ENCODE data around the gene MAP10. TPM values are rescaled to one million over a fixed set of nuclear protein-coding genes. Genes with fewer than 3 reads are reported as not detected.

The MAP10 gene
- 1 to 10 TPM; 1.9 to 2.8 TPM for total RNA-seq

- Mint-ChIP-seq H3K36me3 (peaks cover 6% of the 10 kb centered on the region), H3K4me3 (peak within 1 kb of the TSS; percentile 75), H3K4me1 (ENCODE audit: low read depth in 2 of 2) (peaks cover 20 to 21% of the 10 kb centered on the region in 2 donors), H3K27ac (peak within 1 kb of the TSS; percentile 83 to 91), H3K27me3 (peaks cover 11 to 16% of the 10 kb centered on the region in 2 donors), H3K9me3 (no peaks in the 10 kb centered on the region)
- DNase-seq (ENCODE audit: low spot score): peak; percentile 87
- ATAC-seq: peak; percentile 89 to 92
These were observed at the start of gene MAP10 for GRCh38 chr1:232805269-232806185. MAP10 (plus strand) TSS chr1:232805416; CDS start chr1:232805450, 34 bp downstream.

- no peak overlapping the region for H3K27ac Mint-ChIP-seq
- ATAC-seq (no peak), DNase-seq (ENCODE audit: low spot score) (no peak)
- H3K9me3 Mint-ChIP-seq: no peaks in the 10 kb centered on the region
- H3K4me1 Mint-ChIP-seq (ENCODE audit: low read depth in 2 of 2): peaks cover 0 to 6% of the 10 kb centered on the region in 2 donors
- H3K27me3 Mint-ChIP-seq: peaks cover 7 to 19% of the 10 kb centered on the region in 2 donors
- peaks cover 9% of the 10 kb centered on the region for H3K36me3 Mint-ChIP-seq
- H3K4me3 Mint-ChIP-seq: no peak overlapping the region
These were observed 40.6 kb upstream of the MAP10 start for GRCh38 chr1:232764458-232765251.

- H3K4me1 Mint-ChIP-seq (ENCODE audit: low read depth in 2 of 2): peaks cover 0 to 6% of the 10 kb centered on the region in 2 donors
- H3K27ac Mint-ChIP-seq: no peak overlapping the region
- DNase-seq (ENCODE audit: low spot score): no peak
- H3K9me3 Mint-ChIP-seq: no peaks in the 10 kb centered on the region
- no peak overlapping the region for H3K4me3 Mint-ChIP-seq
- H3K27me3 Mint-ChIP-seq: peaks cover 7 to 19% of the 10 kb centered on the region in 2 donors
- no peak for ATAC-seq
- H3K36me3 Mint-ChIP-seq: peaks cover 9% of the 10 kb centered on the region
These were observed 39.7 kb upstream of the MAP10 start for GRCh38 chr1:232765542-232765941.

GRCh38 chr1:232766241-232766890, 38.9 kb upstream of the MAP10 start:
- ATAC-seq (no peak), DNase-seq (ENCODE audit: low spot score) (no peak)
- peaks cover 0 to 6% of the 10 kb centered on the region in 2 donors for H3K4me1 Mint-ChIP-seq (ENCODE audit: low read depth in 2 of 2)
- H3K36me3 Mint-ChIP-seq: peaks cover 9% of the 10 kb centered on the region
- H3K9me3 Mint-ChIP-seq: no peaks in the 10 kb centered on the region
- H3K4me3 Mint-ChIP-seq: no peak overlapping the region
- peaks cover 7 to 19% of the 10 kb centered on the region in 2 donors for H3K27me3 Mint-ChIP-seq
- no peak overlapping the region for H3K27ac Mint-ChIP-seq

- Mint-ChIP-seq H3K27ac (no peak overlapping the region), H3K27me3 (peaks cover 7 to 19% of the 10 kb centered on the region in 2 donors), H3K4me3 (no peak overlapping the region), H3K36me3 (peaks cover 9% of the 10 kb centered on the region), H3K4me1 (ENCODE audit: low read depth in 2 of 2) (peaks cover 0 to 6% of the 10 kb centered on the region in 2 donors), H3K9me3 (no peaks in the 10 kb centered on the region)
- no peak for DNase-seq (ENCODE audit: low spot score)
- ATAC-seq: no peak
These were observed 38.3 kb upstream of the MAP10 start for GRCh38 chr1:232766904-232767303.

GRCh38 chr1:232767305-232768074, 37.7 kb upstream of the MAP10 start:
- Mint-ChIP-seq H3K36me3 (peaks cover 9% of the 10 kb centered on the region), H3K27ac (no peak overlapping the region), H3K27me3 (peaks cover 7 to 19% of the 10 kb centered on the region in 2 donors), H3K4me3 (no peak overlapping the region), H3K4me1 (ENCODE audit: low read depth in 2 of 2) (peaks cover 0 to 6% of the 10 kb centered on the region in 2 donors), H3K9me3 (no peaks in the 10 kb centered on the region)
- DNase-seq (ENCODE audit: low spot score) (no peak), ATAC-seq (peak; percentile 63 to 78)

- H3K27me3 Mint-ChIP-seq: peaks cover 5 to 9% of the 10 kb centered on the region in 2 donors
- H3K4me3 Mint-ChIP-seq: no peak overlapping the region
- no peaks in the 10 kb centered on the region for H3K9me3 Mint-ChIP-seq
- DNase-seq (ENCODE audit: low spot score) (no peak), ATAC-seq (no peak)
- H3K27ac Mint-ChIP-seq: no peak overlapping the region
- peaks cover 0 to 6% of the 10 kb centered on the region in 2 donors for H3K4me1 Mint-ChIP-seq (ENCODE audit: low read depth in 2 of 2)
- peaks cover under 1% of the 10 kb centered on the region for H3K36me3 Mint-ChIP-seq
These were observed 36.4 kb upstream of the MAP10 start for GRCh38 chr1:232768793-232769192.

- Mint-ChIP-seq H3K4me1 (ENCODE audit: low read depth in 2 of 2) (peaks cover 0 to 6% of the 10 kb centered on the region in 2 donors), H3K36me3 (no peaks in the 10 kb centered on the region), H3K9me3 (no peaks in the 10 kb centered on the region), H3K27ac (no peak overlapping the region), H3K4me3 (no peak overlapping the region), H3K27me3 (peaks cover 5 to 8% of the 10 kb centered on the region in 2 donors)
- ATAC-seq (no peak), DNase-seq (ENCODE audit: low spot score) (no peak)
These were observed 35.5 kb upstream of the MAP10 start for GRCh38 chr1:232769733-232770132.

GRCh38 chr1:232773752-232774151, 31.5 kb upstream of the MAP10 start:
- H3K36me3 Mint-ChIP-seq: no peaks in the 10 kb centered on the region
- no peaks in the 10 kb centered on the region for H3K4me1 Mint-ChIP-seq (ENCODE audit: low read depth in 2 of 2)
- H3K27ac Mint-ChIP-seq: no peak overlapping the region
- DNase-seq (ENCODE audit: low spot score) (no peak), ATAC-seq (no peak)
- H3K27me3 Mint-ChIP-seq: peaks cover 0 to 3% of the 10 kb centered on the region in 2 donors
- no peaks in the 10 kb centered on the region for H3K9me3 Mint-ChIP-seq
- H3K4me3 Mint-ChIP-seq: no peak overlapping the region

GRCh38 chr1:232776526-232777106, 28.6 kb upstream of the MAP10 start:
- no peaks in the 10 kb centered on the region for H3K9me3 Mint-ChIP-seq
- H3K27ac Mint-ChIP-seq: no peak overlapping the region
- no peak overlapping the region for H3K4me3 Mint-ChIP-seq
- peaks cover 0 to 7% of the 10 kb centered on the region in 2 donors for H3K27me3 Mint-ChIP-seq
- ATAC-seq (no peak), DNase-seq (ENCODE audit: low spot score) (no peak)
- no peaks in the 10 kb centered on the region for H3K4me1 Mint-ChIP-seq (ENCODE audit: low read depth in 2 of 2)
- H3K36me3 Mint-ChIP-seq: no peaks in the 10 kb centered on the region

GRCh38 chr1:232780354-232780753, 24.9 kb upstream of the MAP10 start:
- Mint-ChIP-seq H3K36me3 (no peaks in the 10 kb centered on the region), H3K27ac (no peak overlapping the region), H3K27me3 (peaks cover 0 to 7% of the 10 kb centered on the region in 2 donors), H3K9me3 (no peaks in the 10 kb centered on the region), H3K4me1 (ENCODE audit: low read depth in 2 of 2) (no peaks in the 10 kb centered on the region), H3K4me3 (no peak overlapping the region)
- ATAC-seq (no peak), DNase-seq (ENCODE audit: low spot score) (no peak)

- Mint-ChIP-seq H3K4me3 (no peak overlapping the region), H3K9me3 (no peaks in the 10 kb centered on the region), H3K27me3 (peaks cover 0 to 4% of the 10 kb centered on the region in 2 donors), H3K36me3 (no peaks in the 10 kb centered on the region), H3K4me1 (ENCODE audit: low read depth in 2 of 2) (peaks cover 5 to 6% of the 10 kb centered on the region in 2 donors), H3K27ac (no peak overlapping the region)
- ATAC-seq: no peak
- DNase-seq (ENCODE audit: low spot score): no peak
These were observed 20.4 kb upstream of the MAP10 start for GRCh38 chr1:232784794-232785193.
